HG03025 (cell line): ENCODE results near the gene PODNL1.
"Not testable (repeated sequence)": the region's sequence is repeated elsewhere in the genome, so short reads cannot be mapped to it uniquely, and the experiment has no call there.

Experiments used
- ATAC-seq: cut with Tn5 transposase; IDR thresholded peaks from one replicate; pipeline ENCODE4 v1.9.1; 2021; ENCODE audit warnings: mild to moderate bottlenecking, moderate library complexity; ENCODE audit not compliant: unreplicated experiment, low FRiP score

PODNL1 gene

GRCh38 chr19:13931391-13932148, 6.6 kb downstream of the PODNL1 start:
- ATAC-seq: no peak

DNA sequence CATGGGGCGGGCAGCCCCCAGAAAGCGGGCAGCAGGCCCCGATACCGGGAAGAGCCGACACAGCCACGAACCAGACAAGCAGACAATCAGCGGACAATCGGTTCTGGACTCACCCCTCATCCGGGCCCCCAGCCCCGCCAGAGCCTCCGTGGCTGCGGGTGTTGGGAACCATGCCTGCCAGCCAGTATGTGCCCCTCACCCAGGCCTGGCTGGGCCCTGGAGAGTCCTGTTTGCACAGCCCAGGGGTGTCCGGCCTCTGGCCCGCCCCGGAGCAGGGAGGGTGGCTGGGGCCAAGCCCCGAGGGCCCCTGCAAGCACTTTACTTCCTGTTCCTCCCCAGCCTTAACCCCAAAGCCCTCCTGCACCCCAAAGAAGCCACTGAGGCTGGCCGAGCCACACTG, 7.8 kb downstream of the PODNL1 start:
- no peak for ATAC-seq

GRCh38 chr19:13929956-13930355, 8.3 kb downstream of the PODNL1 start:
- no peak for ATAC-seq

- ATAC-seq: no peak
Measured at GRCh38 chr19:13929340-13929739, 8.9 kb downstream of the PODNL1 start.

DNA sequence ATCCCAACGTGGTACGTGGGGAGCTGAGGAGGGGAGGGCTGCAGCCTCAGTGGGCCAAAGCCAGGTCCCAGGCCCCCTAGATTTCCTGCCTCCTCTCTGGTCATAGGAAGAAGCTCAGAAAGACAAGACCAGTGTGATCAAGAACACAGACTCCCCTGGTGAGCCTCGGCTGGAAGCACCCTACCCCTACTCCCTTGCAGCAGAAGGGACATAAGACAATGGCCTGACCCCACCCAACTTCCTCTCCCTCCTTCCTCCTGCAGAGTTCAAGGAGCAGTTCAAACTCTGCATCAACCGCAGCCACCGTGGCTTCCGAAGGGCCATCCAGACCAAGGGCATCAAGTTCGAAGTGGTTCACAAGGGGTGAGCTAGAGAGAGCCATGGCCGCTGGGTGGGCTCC, 11.5 kb downstream of the PODNL1 start:
- no peak for ATAC-seq

- no peak for ATAC-seq
Measured at GRCh38 chr19:13926010-13926409, 12.2 kb downstream of the PODNL1 start.

- ATAC-seq: no peak
Measured at GRCh38 chr19:13923194-13923987, 14.8 kb downstream of the PODNL1 start.

DNA sequence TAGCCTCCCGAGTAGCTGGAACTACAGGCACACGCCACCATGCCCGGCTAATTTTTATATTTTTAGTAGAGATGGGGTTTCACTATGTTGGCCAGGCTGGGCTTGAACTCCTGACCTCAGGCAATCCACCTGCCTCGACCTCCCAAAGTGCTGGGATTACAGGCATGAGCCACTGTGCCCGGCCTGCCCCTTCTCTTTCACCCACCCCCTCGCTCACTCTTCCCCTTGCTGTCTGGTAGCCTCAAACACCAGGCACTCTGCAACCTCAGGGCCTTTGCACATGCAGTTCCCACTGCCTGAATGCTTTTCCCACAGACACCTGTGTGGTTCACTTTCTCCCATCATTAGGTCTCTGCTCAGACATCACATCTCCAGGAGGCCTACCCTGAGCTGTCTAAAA, 16.1 kb downstream of the PODNL1 start:
- ATAC-seq: not testable (repeated sequence)

- ATAC-seq: no peak
Measured at GRCh38 chr19:13920940-13921747, 17.1 kb downstream of the PODNL1 start.

DNA sequence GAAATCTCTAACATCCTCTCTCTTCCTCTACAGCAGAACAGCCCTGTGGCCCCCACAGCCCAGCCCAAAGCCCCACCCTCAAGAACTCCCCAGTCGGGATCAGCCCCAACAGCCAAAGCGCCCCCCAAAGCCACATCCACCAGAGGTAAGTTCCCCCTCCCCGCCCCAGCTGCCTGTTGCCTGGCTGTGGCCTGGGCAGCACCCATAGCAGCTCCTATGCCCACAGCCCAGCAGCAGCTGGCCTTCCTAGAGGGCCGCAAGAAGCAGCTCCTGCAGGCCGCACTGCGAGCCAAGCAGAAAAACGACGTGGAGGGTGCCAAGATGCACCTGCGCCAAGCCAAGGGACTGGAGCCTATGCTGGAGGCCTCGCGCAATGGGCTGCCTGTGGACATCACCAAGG, 17.7 kb downstream of the PODNL1 start:
- no peak for ATAC-seq

DNA sequence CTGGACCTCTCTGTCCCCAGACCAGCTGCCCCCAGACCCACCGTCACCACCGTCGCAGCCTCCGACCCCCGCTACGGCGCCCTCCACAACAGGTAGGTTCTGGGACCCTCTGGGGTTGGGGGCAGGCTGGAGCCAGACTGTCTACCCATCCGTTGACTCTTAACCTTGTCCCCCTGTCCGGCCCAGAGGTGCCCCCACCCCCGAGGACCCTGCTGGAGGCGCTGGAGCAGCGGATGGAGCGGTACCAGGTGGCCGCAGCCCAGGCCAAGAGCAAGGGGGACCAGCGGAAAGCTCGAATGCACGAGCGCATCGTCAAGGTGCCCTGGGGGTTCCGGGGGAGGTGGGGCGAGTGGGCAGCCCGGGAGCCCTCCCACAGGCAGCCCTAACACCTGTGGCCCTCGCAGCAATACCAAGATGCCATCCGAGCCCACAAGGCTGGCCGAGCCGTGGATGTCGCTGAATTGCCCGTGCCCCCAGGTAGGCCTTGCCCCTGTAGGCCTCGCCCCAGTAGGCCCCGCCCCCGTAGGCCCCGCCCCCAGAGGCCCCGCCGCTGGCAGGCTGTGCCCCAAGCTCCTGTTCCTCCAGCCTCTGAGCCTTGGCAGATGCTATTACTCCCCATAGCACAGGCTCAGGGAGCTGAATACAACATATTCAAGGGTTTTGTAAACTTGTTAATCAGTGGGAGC, 19.3 kb downstream of the PODNL1 start:
- ATAC-seq: no peak

- ATAC-seq: no peak
Measured at GRCh38 chr19:13917888-13918406, 20.3 kb downstream of the PODNL1 start.

DNA sequence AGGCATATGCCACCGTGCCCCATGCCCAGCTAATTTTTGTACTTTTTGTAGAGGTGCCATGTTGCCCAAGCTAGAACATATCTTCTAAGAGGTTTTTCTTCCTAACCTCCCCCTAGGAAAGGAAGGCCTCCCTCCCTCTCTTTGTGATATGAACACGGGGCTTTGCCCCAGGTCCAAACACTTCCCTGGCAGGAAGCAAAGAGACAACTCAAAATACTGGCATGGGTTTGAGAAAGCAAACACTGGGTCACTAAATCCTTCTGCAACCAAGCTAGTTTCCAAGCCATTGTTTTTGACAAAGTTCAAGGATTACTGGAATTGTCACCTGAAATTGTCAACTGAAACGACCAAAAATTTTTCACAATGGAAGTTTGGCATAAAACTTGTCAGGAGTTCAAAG, 23.4 kb downstream of the PODNL1 start:
- no peak for ATAC-seq

DNA sequence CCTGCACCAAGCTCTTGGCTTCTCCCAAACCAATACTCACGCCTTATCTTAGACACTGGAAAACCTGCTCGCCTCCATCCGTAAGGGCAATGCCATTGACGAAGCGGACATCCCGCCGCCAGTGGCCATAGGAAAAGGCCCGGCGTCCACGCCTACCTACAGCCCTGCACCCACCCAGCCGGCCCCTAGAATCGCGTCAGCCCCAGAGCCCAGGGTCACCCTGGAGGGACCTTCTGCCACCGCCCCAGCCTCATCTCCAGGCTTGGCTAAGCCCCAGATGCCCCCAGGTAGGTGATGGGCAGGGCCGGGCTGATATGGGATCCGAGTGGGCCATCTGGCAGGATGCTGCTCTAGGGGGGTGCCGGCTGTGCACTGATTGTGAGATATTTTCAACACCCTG, 24.9 kb downstream of the PODNL1 start:
- no peak for ATAC-seq

DNA sequence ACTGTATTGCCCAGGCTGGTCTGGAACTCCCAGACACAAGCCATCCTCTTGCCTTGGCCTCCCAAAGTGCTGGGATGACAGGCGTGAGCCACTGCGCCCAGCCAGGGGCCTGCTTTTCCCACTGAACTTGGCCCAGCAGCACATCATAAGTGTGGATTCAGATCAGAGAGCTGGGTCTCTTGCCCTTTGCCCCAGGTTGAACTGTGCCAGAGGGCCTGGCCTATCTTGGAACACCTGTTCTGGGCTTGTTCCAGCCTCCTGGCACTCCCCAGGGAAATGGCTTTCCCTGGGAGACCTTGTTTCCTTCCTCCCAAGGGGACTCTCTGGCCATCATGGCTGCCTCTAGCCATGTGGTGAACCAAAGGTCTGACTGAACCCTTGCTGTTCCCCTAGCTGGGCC, 28.8 kb downstream of the PODNL1 start:
- ATAC-seq: no peak

- ATAC-seq: no peak
Measured at GRCh38 chr19:13908674-13909073, 29.5 kb downstream of the PODNL1 start.

DNA sequence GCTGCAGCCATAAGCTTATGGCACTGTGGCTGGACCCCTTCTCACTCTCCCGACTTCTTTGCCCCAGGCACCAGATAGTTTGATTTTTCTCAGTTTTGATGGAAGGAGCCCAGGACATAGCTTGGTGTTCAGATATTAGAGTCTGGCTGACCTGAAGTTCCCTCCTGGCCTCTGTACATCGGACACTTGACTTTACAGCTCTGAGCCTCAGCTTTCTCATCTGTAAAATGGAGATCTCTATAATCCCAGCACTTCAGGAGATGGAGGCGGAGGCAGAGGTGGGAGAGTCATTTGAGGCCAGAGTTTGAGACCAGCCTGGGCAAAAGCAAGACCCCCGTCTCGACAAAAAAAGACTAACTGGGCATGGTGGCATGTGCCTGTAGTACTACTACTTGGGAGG, 31.3 kb downstream of the PODNL1 start:
- no peak for ATAC-seq

- ATAC-seq: peak; percentile 10
Measured at GRCh38 chr19:13906521-13906904, 31.7 kb downstream of the PODNL1 start.

DNA sequence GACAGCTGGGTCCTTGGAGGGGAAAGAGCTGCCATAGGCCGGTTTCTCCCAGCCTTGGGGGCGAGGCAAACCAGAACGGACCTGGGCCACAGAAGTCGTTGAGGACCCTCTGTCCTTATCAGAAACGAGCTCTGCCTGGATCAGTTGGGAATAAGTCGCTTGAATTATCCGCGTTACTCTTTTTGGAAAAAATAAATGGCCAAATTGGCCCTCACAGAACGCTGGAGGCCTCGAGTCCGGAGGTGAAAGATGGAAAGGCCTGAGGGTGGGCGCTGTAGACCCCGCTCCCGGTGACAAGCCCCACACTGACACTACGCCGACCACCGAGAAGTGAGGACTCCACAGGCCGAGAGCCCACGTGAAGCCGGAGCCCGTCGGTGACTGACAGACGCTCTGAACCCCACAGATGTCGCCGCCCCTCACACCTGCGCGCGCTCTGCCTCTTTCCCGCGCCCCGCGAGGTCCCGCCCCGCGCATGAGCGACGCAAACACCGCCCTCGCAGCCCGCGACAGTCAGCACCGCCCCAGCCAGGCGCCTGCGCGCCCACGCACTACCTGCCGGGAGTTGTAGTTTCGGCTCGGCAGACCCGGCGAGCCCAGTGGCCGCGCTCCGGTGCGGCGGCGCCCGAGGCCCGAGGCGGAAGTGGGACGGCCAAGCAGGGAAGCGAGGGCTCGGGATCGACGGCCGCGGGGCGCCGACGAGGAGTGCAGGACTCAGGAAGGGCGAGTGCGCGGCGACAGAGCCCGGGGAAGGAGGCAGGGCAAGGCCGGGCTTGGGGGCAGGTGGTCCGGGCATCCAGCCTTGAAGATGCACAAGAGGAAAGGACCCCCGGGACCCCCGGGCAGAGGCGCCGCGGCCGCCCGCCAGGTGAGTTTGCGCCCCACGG, 32.3 kb downstream of the PODNL1 start, which contains the start of the genes BRME1 and CC2D1A:
BRME1 (minus strand) TSS at position 484 of the 887 bp plus-strand sequence. CDS start 1,225 bp downstream, outside the sequence.
CC2D1A (plus strand) TSS at position 568 of the 887 bp plus-strand sequence; CDS start at position 809, 241 bp downstream.
- ATAC-seq: peak; percentile 74
